CD4-positive, alpha-beta T cell treated with Interleukin-6 for 4 hours (primary cell): ENCODE measurements around the gene SHISA7.
"Not testable (repeated sequence)": the region's sequence is repeated elsewhere in the genome, so short reads cannot be mapped to it uniquely, and the experiment has no call there.

Experiments used
- DNase-seq: peaks from one replicate; pipeline ENCODE4 v3.0.0-alpha.2; 2020; ENCODE audit warnings: mixed read lengths

The SHISA7 gene

GRCh38 chr19:55462722-55463121 is 19.6 kb upstream of the SHISA7 start:
- DNase-seq, result no peak

GRCh38 chr19:55461974-55462626 is 19.0 kb upstream of the SHISA7 start:
- no peak for DNase-seq

- peak; percentile 100 for DNase-seq
Observed at GRCh38 chr19:55461259-55461973, 18.3 kb upstream of the SHISA7 start, which contains the start of gene ISOC2. Gene ISOC2, minus strand, starts transcription at chr19:55461642. Its CDS starts 5,156 bp downstream, at chr19:55456486.

- DNase-seq, result peak; percentile 47
Observed at GRCh38 chr19:55460670-55461258, 17.7 kb upstream of the SHISA7 start.

GRCh38 chr19:55459950-55460657 is 17.0 kb upstream of the SHISA7 start:
- DNase-seq, result no peak

GRCh38 chr19:55459551-55459949 is 16.4 kb upstream of the SHISA7 start:
- DNase-seq, result no peak

- no peak for DNase-seq
Observed at GRCh38 chr19:55457683-55458457, 14.8 kb upstream of the SHISA7 start.

GRCh38 chr19:55456347-55456746 is 13.2 kb upstream of the SHISA7 start:
- DNase-seq, result no peak

- DNase-seq, result no peak
Observed at GRCh38 chr19:55455576-55456235, 12.6 kb upstream of the SHISA7 start.

GRCh38 chr19:55454787-55455243 is 11.7 kb upstream of the SHISA7 start:
- peak; percentile 59 for DNase-seq

- no peak for DNase-seq
Observed at GRCh38 chr19:55453511-55454260, 10.6 kb upstream of the SHISA7 start.

GRCh38 chr19:55452749-55453346 is 9.7 kb upstream of the SHISA7 start:
- peak; percentile 53 for DNase-seq

- DNase-seq, result peak; percentile 25
Observed at GRCh38 chr19:55451965-55452748, 9.1 kb upstream of the SHISA7 start.

- peak; percentile 21 for DNase-seq
Observed at GRCh38 chr19:55451163-55451964, 8.3 kb upstream of the SHISA7 start.

GRCh38 chr19:55449469-55449868 is 6.4 kb upstream of the SHISA7 start:
- DNase-seq, result no peak

- DNase-seq, result not testable (repeated sequence)
Observed at GRCh38 chr19:55448175-55448490, 5.0 kb upstream of the SHISA7 start.

GRCh38 chr19:55447421-55448174 is 4.5 kb upstream of the SHISA7 start:
- DNase-seq, result no peak

GRCh38 chr19:55446060-55446459 is 3.0 kb upstream of the SHISA7 start:
- DNase-seq, result no peak
